ENCODE data around the gene UBR1. TPM values are rescaled to one million over a fixed set of nuclear protein-coding genes. Genes with fewer than 3 reads are reported as not detected.
A peak's percentile ranks its signal among the peaks of the same experiment; 100 is the strongest.

UBR1 gene
- total and polyA plus RNA-seq, 2 donors (not counting 1 experiment from before 2014, with no cell fraction given): 18.2 to 45.6 TPM

DNA sequence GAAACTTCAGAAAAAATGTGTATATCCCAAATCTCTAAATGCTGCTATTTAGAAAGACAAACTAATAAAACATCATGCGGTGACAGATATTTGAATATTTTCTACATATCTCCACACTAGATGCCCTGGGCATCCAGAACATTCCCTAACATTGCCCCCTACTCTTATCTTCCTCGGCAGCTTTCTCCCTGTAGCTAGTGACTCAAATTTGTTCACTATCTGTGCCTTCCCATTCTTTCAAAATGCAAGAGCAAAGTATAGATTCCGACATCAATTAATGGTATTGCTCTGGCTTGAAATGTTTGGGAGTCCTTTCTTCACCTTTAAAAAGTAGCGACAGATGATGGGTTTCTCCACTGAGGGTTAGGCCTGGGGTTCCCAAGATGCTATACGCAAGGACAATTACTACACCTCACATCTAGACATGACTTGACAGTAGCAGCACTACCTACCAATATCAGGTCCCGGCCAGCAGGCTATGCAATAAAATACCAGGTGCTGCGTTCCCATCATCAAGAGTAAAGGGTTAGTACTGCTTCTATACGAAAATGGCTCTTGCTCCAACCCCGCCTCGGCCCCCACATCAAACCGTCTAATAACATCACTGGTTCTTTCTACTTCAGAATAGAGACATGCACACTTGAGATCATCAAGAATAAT lies 631 bp downstream of the UBR1 start:
- Histone ChIP-seq H2AFZ (ENCODE audit: low read length) (peak overlapping the region; percentile 50), H3K4me2 (ENCODE audit: extremely low read depth, insufficient read depth, low read length) (peak overlapping the region; percentile 73), H4K20me1 (ENCODE audit: control insufficient read depth, extremely low read depth, insufficient read depth, low read length) (no peaks in the 10 kb centered on the region), H3K4me3 (replicated peaks in 1 of 4; ENCODE audit: control extremely low read depth in 1 of 4, insufficient read depth in 1 of 4, low read depth in 3 of 4, low read length in 4 of 4) (peak overlapping the region; percentile 75 to 99 (median 91)), H3K9me3 (ENCODE audit: control insufficient read depth, insufficient read depth, low read depth, low read length) (no peaks in the 10 kb centered on the region), H3K27me3 (ENCODE audit: control insufficient read depth, insufficient read depth, low read length) (no peaks in the 10 kb centered on the region), H3K9ac (ENCODE audit: insufficient read depth, low read length) (peak overlapping the region; percentile 71), H3K27ac (ENCODE audit: insufficient read depth, low read length) (peak overlapping the region; percentile 87), H3K36me3 (ENCODE audit: control insufficient read depth, insufficient read depth, low read length) (peaks cover 2% of the 10 kb centered on the region), H3K79me2 (ENCODE audit: control insufficient read depth, insufficient read depth, low read length) (peaks cover 47% of the 10 kb centered on the region), H3K4me1 (ENCODE audit: control insufficient read depth, extremely low read depth, insufficient read depth, low read length) (peaks cover 3% of the 10 kb centered on the region)
- TF ChIP-seq EZH2 (IDR thresholded peaks at IDR 0.05; ENCODE audit: low read length, missing control alignments): no peak
- TF ChIP-seq, protein P1, sequence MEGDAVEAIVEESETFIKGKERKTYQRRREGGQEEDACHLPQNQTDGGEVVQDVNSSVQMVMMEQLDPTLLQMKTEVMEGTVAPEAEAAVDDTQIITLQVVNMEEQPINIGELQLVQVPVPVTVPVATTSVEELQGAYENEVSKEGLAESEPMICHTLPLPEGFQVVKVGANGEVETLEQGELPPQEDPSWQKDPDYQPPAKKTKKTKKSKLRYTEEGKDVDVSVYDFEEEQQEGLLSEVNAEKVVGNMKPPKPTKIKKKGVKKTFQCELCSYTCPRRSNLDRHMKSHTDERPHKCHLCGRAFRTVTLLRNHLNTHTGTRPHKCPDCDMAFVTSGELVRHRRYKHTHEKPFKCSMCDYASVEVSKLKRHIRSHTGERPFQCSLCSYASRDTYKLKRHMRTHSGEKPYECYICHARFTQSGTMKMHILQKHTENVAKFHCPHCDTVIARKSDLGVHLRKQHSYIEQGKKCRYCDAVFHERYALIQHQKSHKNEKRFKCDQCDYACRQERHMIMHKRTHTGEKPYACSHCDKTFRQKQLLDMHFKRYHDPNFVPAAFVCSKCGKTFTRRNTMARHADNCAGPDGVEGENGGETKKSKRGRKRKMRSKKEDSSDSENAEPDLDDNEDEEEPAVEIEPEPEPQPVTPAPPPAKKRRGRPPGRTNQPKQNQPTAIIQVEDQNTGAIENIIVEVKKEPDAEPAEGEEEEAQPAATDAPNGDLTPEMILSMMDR (conservative IDR thresholded peaks at IDR 0.05 in 1 of 2, IDR thresholded peaks at IDR 0.05 in 1 of 2; ENCODE audit: low read depth in 1 of 2, low read length in 2 of 2): no peak
- DNase-seq (ENCODE audit: low read depth in 2 of 2): peak in 1 of 2 donors; percentile 12

DNA sequence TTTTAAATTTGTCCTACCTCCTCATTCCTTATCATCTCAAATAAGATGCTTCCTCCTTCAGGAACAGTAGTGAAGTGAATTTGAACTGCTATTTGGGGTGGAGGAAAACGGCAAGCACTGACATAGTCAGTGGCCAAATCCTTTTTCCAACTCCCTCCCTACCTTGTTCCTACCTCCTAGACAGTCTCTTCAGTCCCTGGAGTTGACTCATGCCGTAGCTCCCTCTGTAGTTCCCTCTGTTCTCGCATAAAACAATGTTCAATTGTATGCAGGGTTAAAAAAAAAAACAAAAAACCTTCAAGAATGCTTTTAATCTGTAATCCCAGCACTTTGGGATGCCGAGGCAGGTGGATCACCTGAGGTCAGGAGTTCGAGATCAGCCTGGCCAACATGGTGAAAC lies 1.4 kb downstream of the UBR1 start:
- Histone ChIP-seq H2AFZ (ENCODE audit: low read length) (no peak overlapping the region), H3K27ac (ENCODE audit: insufficient read depth, low read length) (no peak overlapping the region), H3K4me2 (ENCODE audit: extremely low read depth, insufficient read depth, low read length) (peak overlapping the region; percentile 81), H3K4me1 (ENCODE audit: control insufficient read depth, extremely low read depth, insufficient read depth, low read length) (peaks cover 3% of the 10 kb centered on the region), H3K9ac (ENCODE audit: insufficient read depth, low read length) (no peak overlapping the region), H3K79me2 (ENCODE audit: control insufficient read depth, insufficient read depth, low read length) (peaks cover 53% of the 10 kb centered on the region), H4K20me1 (ENCODE audit: control insufficient read depth, extremely low read depth, insufficient read depth, low read length) (no peaks in the 10 kb centered on the region), H3K36me3 (ENCODE audit: control insufficient read depth, insufficient read depth, low read length) (peaks cover 4% of the 10 kb centered on the region), H3K9me3 (ENCODE audit: control insufficient read depth, insufficient read depth, low read depth, low read length) (no peaks in the 10 kb centered on the region), H3K4me3 (replicated peaks in 1 of 4; ENCODE audit: control extremely low read depth in 1 of 4, insufficient read depth in 1 of 4, low read depth in 3 of 4, low read length in 4 of 4) (peak overlapping the region; percentile 75 to 99 (median 91)), H3K27me3 (ENCODE audit: control insufficient read depth, insufficient read depth, low read length) (no peaks in the 10 kb centered on the region)
- peak in 1 of 2 donors; percentile 33 for DNase-seq (ENCODE audit: low read depth in 2 of 2)
- TF ChIP-seq EZH2 (IDR thresholded peaks at IDR 0.05; ENCODE audit: low read length, missing control alignments): no peak
- TF ChIP-seq, protein P1 (conservative IDR thresholded peaks at IDR 0.05 in 1 of 2, IDR thresholded peaks at IDR 0.05 in 1 of 2; ENCODE audit: low read depth in 1 of 2, low read length in 2 of 2): no peak

DNA sequence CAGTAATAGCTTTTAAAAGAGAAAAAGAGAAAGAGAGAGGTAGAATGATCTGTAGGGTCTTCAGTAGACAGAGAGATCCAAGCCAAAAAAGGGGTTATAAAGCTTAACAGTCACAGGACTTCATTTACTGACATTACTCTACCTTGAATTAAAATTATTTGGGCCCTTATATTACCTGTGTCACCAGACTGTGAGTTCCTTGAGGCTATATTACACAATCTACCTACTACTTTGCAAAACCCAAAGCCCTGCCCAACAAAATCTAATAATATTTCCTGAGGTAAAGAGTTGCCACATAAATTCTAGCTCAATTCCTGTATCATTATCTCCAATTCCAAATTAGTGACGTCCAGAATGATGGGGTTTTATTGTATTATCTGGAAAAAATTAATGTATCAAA lies 1.9 kb downstream of the UBR1 start:
- no peaks in the 10 kb centered on the region for H3K9me3 ChIP-seq (ENCODE audit: control insufficient read depth, insufficient read depth, low read depth, low read length)
- peaks cover 4% of the 10 kb centered on the region for H3K36me3 ChIP-seq (ENCODE audit: control insufficient read depth, insufficient read depth, low read length)
- peaks cover 3% of the 10 kb centered on the region for H3K4me1 ChIP-seq (ENCODE audit: control insufficient read depth, extremely low read depth, insufficient read depth, low read length)
- H3K27me3 ChIP-seq (ENCODE audit: control insufficient read depth, insufficient read depth, low read length): no peaks in the 10 kb centered on the region
- no peaks in the 10 kb centered on the region for H4K20me1 ChIP-seq (ENCODE audit: control insufficient read depth, extremely low read depth, insufficient read depth, low read length)
- H3K27ac ChIP-seq (ENCODE audit: insufficient read depth, low read length): no peak overlapping the region
- H3K4me3 ChIP-seq (replicated peaks in 1 of 4; ENCODE audit: control extremely low read depth in 1 of 4, insufficient read depth in 1 of 4, low read depth in 3 of 4, low read length in 4 of 4): no peak overlapping the region
- TF ChIP-seq EZH2 (IDR thresholded peaks at IDR 0.05; ENCODE audit: low read length, missing control alignments): no peak
- TF ChIP-seq, protein P1 (conservative IDR thresholded peaks at IDR 0.05 in 1 of 2, IDR thresholded peaks at IDR 0.05 in 1 of 2; ENCODE audit: low read depth in 1 of 2, low read length in 2 of 2): no peak
- no peak overlapping the region for H3K4me2 ChIP-seq (ENCODE audit: extremely low read depth, insufficient read depth, low read length)
- no peak overlapping the region for H3K9ac ChIP-seq (ENCODE audit: insufficient read depth, low read length)
- H2AFZ ChIP-seq (ENCODE audit: low read length): no peak overlapping the region
- DNase-seq (ENCODE audit: low read depth in 2 of 2): no peak
- H3K79me2 ChIP-seq (ENCODE audit: control insufficient read depth, insufficient read depth, low read length): peaks cover 53% of the 10 kb centered on the region
